Hepatocyte (in vitro differentiated cells): ENCODE measurements around the gene ZCRB1.
"Not testable (repeated sequence)": the region's sequence is repeated elsewhere in the genome, so short reads cannot be mapped to it uniquely, and the experiment has no call there.

Experiments used
- CTCF ChIP-seq: fragments of 200-600 bp; sonication (generic); IDR thresholded peaks from 2 replicates; pipeline ENCODE4 v1.5.1; 2016; ENCODE audit warnings: antibody characterized with exemption, mild to moderate bottlenecking; ENCODE audit not compliant: poor library complexity
- EZH2phosphoT487 ChIP-seq: fragments of 200-600 bp; sonication (generic); IDR thresholded peaks from one replicate; pipeline ENCODE4 v1.6.1; 2018; ENCODE audit warnings: antibody characterized with exemption, mild to moderate bottlenecking, low read depth, moderate library complexity; ENCODE audit not compliant: unreplicated experiment, severe bottlenecking

- not testable (repeated sequence) for TF ChIP-seq EZH2phosphoT487, CTCF
Measured at GRCh38 chr12:42330097-42330496, 4.2 kb upstream of the ZCRB1 start.
